NCI-H526 (cell line): ENCODE data around the gene DRD4.

Experiments used
- DNase-seq, 2 experiments: peaks; one replicate each; lab custom pipeline; 2025; lab: John Stamatoyannopoulos, UW

The DRD4 gene

DNA sequence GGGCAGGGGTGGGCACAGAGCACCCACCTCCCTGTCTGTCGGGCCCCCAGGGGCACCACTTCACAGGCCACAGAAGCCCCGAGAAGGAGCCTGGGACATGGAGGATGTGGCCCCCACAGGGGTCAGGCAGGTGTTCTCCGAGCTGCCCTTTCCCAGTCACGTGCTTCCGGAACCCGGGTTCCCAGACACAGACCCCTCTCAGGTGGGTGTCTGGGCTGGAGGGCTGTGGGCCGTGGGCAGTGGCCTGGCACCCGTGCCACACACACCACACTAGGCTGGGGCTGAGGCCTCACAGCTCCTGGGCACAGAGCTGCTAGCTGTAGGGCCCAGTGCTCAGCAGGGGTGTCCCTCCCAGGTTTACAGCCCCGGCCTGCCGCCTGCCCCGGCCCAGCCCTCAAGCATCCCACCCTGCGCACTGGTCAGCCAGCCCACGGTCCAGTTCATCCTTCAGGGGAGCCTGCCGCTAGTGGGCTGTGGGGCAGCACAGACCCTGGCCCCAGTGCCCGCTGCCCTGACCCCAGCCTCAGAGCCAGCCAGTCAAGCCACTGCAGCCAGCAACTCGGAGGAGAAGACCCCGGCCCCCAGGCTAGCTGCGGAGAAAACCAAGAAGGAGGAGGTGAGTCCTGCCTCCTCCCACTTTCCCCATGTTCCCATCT is 26.8 kb upstream of the DRD4 start:
- DNase-seq = no peak

DNA sequence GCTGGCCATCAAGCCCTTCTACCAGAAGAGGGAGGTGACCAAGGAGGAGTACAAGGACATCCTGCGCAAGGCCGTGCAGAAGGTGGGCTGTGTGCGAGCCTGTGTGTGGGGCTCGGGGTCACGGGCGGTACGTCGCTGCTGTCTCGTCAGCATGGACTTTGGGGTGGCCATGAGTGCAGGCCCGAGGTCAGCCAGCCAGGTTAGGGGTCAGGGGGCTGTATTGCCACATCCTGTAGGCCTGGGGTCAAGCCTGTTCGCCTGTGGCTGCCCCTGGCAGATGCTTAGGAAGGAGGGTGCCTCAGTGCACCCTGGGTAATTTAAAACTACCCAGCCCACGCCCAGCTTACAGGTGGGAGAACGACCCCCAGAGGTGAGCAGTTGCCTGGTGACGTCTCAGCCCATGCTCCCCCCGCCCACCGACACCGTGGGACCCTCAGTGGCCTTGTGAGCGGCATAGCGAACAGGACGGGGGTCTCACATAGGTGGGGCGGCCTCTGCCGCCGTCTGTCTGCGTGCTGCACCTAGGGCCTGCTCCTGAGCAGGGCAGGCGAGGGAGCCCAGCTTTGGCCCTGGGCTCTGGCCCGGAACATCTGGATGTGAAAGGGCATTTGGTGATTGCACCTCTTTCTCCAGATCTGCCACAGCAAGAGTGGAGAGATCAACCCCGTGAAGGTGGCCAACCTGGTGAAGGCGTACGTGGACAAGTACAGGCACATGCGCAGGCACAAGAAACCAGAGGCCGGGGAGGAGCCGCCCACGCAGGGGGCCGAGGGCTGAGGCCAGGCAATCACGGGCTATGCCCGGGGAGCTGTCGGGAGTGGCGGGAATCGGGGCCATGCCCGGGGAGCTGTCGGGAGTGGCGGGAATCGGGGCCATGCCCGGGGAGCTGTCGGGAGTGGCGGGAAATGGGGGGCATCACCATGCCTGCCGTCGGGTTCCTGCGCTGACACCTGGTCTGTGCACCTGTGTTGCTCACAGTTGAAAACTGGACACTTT is 25.8 kb upstream of the DRD4 start:
- DNase-seq = no peak

DNA sequence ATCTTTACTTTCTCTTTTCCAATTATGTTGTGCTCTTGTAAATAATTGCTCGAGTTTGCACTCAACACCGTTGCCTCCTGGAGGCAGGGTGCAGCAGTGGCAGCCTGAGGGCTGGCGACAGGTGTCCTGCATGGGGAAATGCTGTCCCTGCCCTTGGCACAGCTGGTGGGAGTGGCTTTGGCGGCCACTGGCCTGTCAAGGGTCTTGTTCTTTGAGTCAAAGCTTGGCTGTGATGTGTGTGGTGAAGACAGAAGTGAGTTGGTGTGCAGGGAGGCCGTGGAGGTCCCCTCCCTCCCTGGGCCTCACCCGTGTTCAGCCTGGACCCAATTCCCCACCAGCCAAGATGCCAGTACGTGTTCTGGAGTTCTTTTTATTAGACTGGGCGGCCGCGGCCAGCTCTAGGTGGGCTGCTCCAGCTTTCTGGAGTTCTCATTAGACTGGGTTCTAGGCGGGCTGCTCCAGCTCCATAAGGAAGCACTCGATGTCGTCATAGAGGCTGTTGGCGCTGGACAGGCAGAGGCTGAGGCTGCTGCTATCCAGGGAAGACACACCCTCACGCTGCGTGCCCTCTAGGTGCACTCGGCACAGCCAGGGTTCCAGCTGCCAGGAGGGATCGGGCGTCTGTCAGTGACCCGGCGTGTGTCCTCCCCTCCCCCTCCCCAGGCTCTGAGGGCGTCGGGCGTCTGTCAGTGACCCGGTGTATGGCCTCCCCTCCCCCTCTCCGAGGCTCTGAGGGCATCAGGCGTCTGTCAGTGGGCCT is 24.7 kb upstream of the DRD4 start:
- DNase-seq = peak; percentile 40 to 44

DNA sequence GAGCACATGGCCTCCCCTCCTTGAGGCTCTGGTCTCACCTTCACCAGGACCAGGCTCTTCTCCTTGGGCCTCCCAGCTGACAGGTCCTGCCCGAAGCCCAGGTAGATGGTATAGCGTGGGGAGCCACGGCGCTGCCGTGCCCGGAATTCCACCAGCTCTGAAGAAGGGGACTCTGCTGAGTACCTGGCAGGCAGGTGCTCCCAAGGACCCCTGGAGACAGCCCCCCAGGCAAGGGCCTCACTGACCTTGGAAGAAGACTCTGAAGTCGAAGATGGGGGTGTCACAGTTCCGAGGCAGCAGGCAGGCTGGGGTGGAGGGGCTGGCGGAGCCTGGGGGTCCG is 24.1 kb upstream of the DRD4 start:
- DNase-seq = no peak

DNA sequence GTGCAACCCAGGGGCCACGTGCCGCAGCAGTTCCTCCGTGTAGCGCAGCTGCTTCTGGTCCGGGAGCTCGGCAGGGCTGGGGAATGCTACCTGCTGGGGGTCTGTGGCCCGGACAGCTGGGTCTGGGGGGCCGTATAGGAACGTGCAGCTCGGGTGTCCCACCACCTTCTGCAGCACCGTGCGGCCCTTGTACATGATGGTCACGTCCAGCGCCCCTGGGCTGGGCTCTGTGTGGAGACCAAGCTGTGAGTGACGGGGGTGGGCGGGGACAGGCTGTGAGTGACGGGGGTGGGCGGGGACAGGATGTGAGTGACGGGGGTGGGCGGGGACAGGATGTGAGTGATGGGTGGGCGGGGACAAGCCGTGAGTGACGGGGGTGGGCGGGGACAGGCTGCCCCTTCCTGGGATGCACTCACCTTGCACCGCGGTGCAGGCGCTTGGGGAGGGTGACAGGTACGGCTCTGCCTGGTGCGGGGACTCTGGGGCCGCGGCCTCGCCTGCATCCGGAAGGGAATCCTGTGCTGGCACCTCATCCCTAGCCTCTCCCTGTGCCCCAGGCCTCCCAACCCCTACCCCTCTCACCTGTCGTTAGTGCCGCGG is 23.6 kb upstream of the DRD4 start:
- DNase-seq = peak in 1 of 2 experiments; percentile 94

DNA sequence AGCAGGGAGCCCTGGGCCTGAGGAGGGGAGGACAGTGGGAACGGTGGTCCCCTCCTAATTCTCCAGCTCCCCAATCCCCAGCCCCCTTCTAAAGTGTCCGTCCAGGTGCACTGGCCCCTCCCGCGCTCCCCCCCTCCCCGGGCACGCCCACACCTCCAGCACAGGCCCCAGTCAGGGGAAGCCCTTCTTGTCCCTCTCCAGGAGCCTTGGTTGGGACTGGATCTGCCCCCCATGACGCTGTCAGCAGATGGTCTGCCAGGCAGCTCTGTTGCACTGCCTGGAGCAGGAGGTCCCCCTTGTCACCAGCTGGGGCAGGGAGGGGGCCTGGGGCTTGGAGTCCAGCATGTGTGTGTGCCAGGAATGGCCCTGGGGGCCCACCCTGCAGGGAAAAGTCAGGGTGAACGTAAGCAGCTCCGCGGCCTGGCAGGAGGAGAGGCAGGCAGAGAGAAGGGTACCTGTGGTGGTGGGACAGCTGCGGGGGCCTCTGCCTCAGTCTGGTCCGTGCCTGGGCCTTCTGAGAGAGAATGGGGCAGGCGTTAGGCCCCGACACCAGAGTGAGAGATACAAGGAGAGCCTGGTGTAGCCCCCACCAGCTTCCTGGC is 22.9 kb upstream of the DRD4 start:
- no peak for DNase-seq

DNA sequence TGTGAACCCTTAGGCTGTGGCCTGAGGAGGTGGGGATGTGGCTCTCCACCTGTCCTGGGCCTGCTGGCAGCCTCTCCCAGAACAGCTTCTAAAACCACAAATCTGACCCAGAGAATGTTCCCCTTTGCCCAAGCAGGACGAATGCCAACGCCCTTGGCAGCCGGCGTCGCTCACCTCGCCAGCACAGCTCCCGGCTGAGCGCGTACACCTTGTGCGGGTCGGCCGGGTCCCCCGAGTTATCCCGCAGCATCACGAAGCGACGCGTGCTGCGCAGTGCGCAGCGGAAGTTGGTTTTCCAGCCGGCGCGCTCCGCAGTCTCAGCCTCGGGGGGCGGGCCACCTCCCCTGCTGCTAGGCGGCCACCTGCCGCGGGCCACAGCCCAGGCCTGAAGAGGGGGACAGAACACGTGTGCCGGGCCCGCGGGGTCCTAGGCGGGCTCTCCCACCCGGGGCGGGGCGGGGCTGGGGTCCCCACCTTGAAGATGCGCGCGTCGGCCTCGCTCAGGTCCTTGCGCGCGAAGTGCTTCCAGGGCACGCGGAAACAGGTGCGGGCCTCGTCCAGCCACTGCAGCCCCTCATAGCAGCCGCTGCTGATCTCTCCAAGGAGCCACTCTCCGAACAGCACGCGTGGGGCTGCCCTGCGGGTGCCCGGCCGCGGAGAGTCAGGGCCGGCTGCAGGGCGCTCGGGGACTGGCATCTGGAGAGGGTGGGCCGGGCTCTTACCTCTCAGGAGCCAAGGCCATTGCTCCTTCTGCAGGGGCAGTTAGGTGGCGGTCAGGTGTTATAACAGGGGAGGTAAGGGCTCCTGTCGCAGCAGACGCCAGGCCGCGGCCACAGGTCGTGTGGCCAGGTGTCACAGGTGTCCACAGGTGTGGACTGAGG is 22.2 kb upstream of the DRD4 start:
- DNase-seq = peak in 1 of 2 experiments; percentile 42

DNA sequence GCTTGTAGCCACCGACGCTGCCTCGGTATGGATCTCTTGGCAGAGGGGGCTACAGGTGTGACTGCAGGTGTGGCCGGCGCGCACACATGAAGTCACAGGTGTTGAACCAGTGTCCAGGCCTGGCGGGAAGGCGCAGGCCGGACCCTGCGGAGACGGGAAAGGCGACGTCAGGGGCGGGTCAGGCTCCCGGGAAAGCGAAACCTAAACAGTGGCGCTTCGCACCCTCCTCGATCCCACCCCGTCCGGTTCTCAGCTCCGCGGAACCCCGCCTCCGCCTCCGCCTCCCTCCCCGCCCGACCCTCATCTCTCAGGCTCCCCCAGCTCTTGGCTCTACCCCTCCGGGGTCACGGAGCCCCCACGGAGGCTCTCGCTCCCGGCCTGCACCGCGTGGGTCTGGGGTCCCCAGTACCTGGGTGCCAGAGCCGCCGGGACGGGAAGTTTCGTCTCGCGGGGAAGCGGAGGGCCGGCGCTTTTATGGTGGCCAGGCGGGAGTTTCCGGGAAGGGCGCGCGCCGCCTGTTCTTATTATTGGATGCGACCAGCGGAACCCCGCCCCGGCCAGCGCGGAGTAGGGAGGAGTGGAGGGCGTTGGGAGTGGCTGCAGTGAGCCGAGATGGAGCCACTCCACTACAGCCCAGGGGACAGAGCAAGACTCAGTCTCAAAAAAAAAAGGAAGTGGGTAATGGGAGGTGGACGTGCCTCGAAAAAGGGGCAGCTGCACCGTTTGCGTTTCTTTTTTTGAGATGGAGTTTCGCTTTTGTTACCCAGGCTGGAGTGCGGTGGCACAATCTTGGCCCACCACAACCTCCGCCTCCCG is 21.4 kb upstream of the DRD4 start, which contains the start of gene IRF7:
Gene IRF7 (minus strand): TSS at position 447 of the 816 bp plus-strand sequence. CDS start 586 bp downstream, outside the sequence.
- DNase-seq = peak; percentile 80 to 96

DNA sequence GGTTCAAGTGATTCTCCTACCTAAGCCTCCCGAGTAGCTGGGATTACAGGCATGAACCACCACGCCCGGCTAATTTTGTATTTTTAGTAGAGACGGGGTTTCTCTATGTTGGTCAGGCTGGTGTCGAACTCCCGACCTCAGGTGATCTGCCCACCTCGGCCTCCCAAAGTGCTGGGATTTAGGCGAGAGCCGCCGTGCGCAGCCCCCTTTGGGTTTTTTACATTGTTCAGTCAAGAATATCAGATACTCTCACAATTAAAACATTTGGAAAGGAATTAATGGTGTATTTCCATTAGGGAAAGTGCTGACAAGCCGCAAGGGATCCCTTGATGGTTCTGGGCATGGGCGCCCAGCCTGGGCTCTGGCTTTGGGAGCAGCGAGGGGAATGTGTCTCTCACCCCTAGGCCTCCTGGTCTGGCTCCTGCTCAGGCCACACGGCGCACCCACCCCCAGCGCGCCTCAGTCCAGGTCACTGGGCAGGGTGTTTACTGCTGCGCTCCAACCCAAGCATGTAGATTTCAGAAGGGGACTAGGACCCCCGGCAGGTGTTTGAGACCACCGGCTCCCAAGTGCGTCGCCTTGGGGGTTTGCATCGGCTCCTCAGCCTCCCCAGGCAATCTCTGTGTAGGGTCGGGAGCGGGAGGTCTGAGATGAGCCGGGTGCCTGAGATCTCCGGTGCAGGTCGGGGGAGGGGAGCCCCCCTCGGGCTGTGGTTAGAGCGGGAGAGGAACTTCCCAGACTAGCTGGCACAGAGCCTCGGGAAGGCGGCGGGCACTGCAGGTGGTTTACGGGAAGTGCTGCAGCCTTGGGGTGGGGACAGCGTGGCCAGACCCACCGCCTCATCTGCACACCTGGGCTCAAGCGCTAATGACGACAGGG is 20.5 kb upstream of the DRD4 start:
- no peak for DNase-seq

DNA sequence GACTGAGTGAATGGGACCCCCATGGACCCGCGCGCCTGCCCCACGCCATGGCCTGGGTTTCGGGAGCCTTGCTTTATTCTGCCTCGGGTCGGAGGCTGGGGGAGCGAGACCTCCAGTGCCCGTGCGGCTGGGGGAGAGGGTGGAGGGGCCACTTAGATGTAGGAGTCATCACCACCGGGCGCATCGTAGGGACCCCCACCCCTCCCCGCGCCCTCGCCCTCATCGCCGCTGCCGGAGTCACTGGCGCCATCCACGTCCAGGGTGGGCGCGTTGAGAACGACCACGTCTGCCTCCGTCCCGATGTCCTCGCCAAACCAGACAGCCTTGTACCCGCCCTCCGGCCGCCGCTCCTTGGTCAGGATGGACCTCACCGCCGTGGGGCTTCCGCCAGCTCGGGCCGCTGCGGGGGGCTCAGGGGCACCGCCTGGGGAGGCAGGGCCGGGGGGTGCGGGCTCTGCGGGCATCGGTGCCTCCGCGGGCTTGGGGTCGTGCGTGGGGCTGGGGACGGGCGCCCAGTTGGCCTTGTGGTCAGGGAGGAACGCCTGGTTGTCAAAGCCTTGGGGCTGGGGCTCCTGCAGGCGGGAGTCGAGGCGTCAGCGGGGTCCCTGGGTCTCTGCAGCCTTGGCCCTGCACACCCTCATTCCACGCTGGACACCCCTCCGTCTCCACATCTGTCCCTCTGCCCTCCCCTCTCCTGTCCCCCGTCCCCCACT is 19.7 kb upstream of the DRD4 start:
- DNase-seq = no peak

DNA sequence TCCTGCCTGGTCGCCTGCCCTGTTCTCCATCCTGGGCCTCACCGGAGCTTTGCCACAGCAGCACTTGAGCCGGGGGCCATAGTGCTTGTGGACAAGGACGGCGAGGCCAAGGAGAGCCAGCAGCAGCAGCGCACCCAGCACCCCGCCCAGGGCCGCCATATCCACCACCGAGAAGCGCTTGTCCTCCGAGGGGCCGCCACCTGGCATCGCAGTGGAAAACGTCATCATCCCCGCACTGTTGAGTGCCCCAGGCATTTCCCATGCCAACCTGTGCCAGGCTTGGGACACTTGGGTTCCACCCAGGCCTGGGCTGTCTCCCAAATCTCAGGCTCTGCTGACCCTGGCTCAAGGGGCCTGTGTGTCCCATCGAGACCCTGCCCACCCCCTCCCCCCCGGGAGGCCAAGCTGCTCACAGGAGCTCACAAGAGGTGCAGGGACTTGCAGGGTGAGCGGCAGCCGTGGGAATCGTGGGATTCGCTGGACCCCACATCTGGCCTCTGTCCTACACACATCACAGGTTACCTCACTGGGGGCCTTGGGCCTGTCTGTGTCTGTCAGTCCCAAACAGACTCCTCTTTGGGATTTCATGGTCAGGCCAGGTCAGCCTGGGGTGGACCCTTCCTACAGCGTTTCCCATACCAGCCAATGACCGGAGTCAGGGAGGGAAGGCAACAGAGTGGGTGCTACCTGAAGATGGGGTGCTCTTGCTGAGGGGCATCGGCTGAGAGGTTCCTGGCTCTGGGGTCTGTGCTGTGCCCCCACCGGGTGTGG is 19.0 kb upstream of the DRD4 start:
- DNase-seq = no peak

DNA sequence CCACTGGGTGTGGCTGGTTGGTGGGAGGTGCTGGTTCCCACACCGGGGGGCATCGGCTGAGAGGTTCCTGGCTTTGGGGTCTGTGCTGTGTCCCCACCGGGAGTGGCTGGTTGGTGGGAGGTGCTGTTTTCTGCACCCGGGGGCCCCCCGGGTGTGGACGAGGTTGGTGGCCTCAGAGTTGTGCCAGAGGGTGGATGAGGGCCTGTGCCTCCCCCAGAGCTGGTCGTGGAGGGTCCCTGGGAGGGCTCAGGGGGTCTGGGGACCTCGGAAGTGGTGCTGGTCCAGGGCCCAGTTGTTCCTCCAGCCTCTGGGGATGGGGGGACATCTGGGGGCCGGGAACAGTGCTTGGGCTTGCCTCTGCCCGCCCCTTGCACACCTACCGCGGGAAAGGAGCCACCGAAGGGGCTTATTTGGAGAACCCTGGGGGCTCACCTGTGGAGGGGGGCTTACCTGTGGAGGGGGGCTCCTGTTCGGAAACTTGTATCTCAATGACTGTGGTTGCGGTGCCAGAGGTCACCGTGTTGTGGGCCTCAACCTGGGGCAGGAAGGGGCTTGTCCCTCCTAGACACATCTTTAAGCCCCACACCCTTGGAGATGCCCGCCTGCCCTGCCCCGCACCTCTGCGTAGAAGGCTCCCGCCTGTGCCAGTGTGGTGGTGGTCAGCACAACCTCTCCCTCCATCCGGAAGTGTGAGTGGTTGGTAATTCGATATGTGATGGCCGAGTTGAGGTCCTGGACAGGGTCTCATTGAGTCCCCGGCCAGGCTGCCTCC is 18.0 kb upstream of the DRD4 start:
- DNase-seq = no peak

DNA sequence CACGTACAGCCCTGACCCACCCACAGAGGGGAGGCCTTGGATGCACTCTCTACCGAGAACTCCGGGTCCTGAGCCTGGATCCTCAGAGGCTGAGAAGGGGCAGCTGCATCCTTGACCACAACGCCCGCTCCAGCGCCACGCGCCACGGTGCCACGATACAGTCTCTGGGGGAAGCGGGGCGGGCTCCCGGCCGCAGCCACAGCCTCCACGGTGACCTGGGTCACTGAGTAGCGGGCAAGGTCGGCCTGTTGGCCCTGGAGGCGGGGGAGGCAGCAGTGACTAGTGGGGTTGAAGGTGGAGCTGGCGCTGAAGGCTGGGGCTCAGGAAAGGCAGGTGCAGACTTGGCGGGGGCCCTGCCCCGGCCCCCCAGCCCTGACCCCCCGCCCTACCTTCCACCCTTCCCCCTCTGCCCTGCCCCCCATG is 17.4 kb upstream of the DRD4 start:
- DNase-seq = no peak

DNA sequence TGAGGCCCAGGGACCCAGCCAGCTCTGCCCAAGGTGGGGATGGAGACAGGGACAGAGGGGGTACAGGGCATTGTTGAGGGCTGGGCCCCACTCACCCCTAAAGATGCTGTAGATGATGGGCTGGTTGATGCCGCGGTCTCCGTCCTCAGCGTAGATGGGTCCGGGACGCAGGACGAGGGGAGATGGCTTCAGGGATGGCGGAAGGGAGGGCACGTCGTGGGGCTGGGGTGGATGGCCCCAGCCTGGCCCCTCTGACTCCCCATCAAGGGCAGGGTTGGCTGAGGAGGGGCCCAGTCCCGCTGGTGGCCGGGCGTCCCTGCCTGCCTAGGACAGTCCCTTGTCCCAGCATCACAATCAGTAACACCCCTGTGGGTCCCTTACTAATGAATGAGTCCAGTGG is 16.9 kb upstream of the DRD4 start:
- DNase-seq = no peak

DNA sequence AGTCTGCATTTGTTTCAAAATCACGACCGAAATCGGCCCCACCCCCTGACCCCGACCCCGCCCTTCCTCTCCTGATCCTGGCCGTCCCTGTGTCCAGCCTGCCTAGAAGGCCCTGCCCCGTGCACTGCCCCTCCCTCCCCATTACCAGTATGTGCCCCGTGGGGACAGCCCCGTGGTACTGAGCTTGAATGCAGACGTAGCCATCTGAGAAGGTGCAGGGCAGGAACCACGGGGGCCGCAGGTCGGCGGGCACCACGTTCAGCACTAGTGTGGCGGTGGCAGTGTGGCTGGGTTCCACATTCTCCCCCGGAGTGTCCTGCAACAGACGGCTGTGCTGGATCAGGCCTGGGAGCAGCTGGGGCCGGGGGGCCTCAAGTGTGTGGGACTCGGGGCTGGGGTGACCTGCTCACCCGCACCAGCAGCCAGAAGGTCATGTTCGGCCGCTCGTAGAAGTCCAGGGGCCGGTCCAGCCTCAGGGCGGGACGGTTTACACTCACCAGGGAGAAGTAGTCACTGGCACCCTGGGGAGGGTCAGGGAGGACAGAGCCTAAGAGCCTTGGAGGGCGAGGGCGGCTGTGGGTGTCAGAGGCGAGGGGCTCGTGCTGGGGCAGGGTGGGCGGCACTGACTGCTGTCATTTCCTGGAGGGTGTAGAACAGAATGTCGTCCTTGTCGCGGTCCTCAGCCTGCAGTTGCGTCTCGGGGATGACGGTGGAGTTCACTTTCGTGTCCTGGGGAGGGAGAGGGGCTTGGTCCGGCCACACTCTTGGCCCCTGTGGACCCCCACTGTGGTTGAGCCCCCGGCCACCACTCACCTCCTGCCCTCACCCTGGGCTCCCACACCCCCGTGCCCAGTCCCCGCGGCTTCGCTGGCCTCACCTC is 15.9 kb upstream of the DRD4 start:
- DNase-seq = no peak
